Omental fat pad (tissue), 4 donors: ENCODE measurements around the gene ATP6V0A1. TPM values are rescaled to one million over a fixed set of nuclear protein-coding genes. Genes with fewer than 3 reads are reported as not detected.
"Not testable (repeated sequence)": the region's sequence is repeated elsewhere in the genome, so short reads cannot be mapped to it uniquely, and the experiment has no call there.

Experiments used
- ATAC-seq: fragments of 150-250 bp; one replicate; pipeline ENCODE4 v1.9.1; 2016; ENCODE audit warnings: mild to moderate bottlenecking, moderate library complexity; ENCODE audit not compliant: low FRiP score
- DNase-seq: peaks from one replicate; pipeline ENCODE4 v3.0.0-alpha.2; 2019; ENCODE audit warnings: low spot score
- total RNA-seq, 4 donors: library from RNA; depleted of rRNA; stranded (reverse); fragments of >200 nt; gene quantifications; one replicate each; pipeline ENCODE4 v1.1.0, GENCODE V29; 2016
- TF ChIP-seq, protein P1 (sequence below), 3 donors: fragments of 450-650 bp; IDR thresholded peaks; one replicate each; pipeline ENCODE4 v1.5.1; 2016 to 2017; ENCODE audit warnings: antibody characterized with exemption in 3 of 3, mild to moderate bottlenecking in 3 of 3, moderate library complexity in 2 of 3

ATP6V0A1 gene
- total RNA-seq, 4 donors from 2014 or later: 76.7 to 106 (median 89.2) TPM

DNA sequence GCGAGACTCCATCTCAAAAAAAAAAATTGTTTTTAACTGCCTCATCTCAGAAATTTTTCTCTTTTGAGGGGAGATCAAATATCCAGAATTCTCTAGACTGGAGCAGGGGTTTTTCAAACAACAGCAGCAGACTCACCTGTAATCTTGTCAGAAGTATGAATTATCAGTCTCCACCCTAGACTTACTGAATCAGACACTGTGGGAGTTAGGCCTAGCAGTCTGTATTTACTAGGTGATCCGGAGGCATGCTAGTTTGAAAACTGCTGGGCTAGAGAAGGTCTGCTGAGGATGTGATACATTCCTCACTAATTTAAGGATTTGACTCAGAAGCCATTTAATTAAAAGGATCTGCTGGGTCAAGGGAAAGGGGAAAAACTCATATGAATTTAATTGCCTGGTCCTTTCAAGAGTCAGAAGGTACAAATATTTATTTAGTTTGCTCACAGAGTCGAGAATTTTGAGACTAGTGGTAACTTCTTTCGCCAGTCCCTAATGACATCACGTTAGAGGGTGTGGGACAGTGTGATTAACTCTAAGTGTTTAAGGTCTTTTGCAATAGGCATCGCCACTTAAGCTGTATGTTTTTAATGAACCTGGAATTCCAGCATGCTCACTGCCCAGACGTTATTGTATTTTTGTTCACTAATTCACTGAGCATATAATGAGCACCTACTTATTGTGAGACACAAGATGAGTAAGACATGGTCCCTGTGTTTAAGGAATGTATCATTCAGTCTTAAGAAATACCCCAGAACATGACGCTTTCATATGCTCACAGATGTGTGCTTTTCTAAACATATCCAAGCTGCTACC lies 14.2 kb downstream of the ATP6V0A1 start:
- no peak for ATAC-seq
- DNase-seq: no peak
- TF ChIP-seq, protein P1, sequence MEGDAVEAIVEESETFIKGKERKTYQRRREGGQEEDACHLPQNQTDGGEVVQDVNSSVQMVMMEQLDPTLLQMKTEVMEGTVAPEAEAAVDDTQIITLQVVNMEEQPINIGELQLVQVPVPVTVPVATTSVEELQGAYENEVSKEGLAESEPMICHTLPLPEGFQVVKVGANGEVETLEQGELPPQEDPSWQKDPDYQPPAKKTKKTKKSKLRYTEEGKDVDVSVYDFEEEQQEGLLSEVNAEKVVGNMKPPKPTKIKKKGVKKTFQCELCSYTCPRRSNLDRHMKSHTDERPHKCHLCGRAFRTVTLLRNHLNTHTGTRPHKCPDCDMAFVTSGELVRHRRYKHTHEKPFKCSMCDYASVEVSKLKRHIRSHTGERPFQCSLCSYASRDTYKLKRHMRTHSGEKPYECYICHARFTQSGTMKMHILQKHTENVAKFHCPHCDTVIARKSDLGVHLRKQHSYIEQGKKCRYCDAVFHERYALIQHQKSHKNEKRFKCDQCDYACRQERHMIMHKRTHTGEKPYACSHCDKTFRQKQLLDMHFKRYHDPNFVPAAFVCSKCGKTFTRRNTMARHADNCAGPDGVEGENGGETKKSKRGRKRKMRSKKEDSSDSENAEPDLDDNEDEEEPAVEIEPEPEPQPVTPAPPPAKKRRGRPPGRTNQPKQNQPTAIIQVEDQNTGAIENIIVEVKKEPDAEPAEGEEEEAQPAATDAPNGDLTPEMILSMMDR (IDR thresholded peaks at IDR 0.05): no peak

DNA sequence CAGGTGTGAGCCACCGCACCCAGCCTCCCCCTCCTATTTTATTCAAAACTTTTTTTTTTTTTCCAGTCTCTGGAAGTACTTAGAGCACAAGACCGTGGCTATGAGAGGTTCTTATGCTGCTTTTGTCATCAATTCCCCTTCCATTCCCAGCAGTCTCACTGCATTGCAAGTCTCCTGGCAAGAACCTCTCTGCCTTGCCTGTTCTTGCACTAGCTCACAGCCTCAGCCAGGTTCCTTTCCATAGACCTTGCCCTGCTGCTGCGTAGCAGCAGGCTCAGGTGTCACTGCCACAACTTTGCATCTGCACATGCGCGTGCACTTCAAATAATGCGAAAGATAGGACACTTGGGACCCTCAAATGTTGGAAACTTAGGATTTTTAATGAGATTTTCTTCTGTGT lies 15.6 kb downstream of the ATP6V0A1 start:
- ATAC-seq (no peak), DNase-seq (no peak)
- TF ChIP-seq, protein P1 (IDR thresholded peaks at IDR 0.05): no peak

DNA sequence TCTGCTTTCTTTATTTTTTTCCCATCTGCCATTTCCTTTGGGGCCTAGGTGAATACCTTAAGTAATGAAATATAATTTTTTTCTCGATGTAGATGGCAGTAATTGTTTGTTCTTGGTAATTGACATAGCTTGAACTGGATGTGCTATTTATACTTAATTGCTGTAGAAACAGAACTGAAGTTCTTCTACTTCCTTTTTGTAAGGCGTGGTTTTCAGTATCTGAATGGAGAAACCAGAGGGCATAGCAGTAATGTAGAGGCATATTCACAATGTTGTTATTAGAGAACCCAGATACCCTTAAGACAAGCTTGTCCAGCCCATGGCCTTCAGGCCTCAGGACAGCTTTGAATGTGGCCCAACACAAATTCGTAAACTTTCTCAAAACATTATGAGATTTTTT lies 16.4 kb downstream of the ATP6V0A1 start:
- no peak for ATAC-seq
- TF ChIP-seq, protein P1 (IDR thresholded peaks at IDR 0.05): no peak

DNA sequence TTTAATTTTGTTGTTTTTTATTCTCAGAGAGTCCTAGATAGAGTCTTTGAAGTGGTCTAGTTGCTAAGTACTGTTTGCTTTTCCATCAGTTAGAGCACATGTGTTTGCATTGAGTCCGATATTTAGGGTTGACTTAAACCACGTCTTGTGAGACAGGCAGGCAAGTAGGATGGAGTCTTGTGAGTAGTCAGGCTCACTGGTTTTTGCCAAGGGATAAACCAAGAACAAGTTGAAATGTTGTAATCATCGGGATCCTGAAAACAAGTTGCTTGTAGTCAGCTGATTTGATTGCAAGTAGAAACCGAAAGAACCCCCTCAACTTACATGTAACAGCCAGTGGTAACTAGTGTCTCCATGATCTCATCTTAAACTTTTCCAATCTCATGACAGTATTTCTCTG lies 17.2 kb downstream of the ATP6V0A1 start:
- ATAC-seq (no peak), DNase-seq (no peak)
- TF ChIP-seq, protein P1 (IDR thresholded peaks at IDR 0.05): no peak

More for the DNA sequence above, 16.4 kb downstream of the ATP6V0A1 start:
- DNase-seq: no peak

DNA sequence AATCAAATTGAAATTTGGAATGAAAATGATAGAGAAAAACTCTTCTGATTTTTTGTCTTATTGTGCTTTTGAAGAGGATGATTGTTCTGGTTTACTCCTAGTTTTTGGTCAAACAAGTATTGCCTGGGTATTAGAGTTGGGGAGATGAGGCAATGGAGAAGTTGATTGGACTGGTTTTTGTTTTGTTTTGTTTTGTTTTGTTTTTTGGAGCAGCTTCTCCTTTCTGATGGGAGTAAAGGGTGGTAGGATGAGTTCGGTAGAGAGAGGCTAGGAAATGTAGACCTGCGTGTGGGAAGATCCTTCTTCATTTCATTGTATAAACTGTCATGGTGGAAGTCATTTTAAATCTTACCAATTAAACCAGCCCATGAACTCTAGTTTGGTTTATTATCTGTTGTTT lies 17.7 kb downstream of the ATP6V0A1 start:
- DNase-seq: no peak
- TF ChIP-seq, protein P1 (IDR thresholded peaks at IDR 0.05): no peak
- no peak for ATAC-seq

DNA sequence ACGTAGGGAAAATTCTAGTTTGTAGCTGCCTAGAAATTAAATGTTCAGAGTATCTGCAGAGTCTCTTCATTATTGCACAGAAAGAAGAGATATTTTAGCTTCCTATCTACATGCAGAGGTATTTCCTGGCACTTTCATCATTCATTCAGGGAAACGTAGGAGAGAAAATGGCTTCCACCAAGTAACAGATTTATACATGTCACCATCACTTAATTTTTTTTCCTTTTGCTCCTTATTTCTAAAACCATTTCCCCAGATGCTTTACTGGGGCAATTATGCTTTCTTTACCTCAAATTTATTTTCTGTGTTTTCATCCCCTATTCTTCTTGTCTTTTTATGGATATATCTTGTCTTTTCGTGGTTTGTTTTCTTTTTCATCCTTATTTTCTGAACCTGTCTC lies 18.5 kb downstream of the ATP6V0A1 start:
- DNase-seq (no peak), ATAC-seq (no peak)
- TF ChIP-seq, protein P1 (IDR thresholded peaks at IDR 0.05): no peak

DNA sequence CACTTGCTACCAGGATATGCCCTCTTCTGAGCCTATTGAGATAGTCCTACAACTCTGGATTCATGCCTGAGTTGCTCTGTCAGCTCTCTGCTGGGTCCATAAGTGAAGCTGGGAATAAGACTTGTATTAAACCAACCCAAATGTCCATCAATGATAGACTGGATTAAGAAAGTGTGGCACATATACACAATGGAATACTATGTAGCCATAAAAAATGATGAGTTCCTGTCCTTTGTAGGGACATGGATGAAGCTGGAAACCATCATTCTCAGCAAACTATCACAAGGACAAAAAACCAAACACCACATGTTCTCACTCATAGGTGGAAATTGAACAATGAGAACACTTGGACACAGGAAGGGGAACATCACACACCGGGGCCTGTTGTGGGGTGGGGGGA lies 19.1 kb downstream of the ATP6V0A1 start:
- not testable (repeated sequence) for ATAC-seq, DNase-seq
